GM23338 (cell line): ENCODE measurements around the gene ZNF592. TPM values are rescaled to one million over a fixed set of nuclear protein-coding genes. Genes with fewer than 3 reads are reported as not detected.

Source experiments
- ATAC-seq: fragments of 200-7000 bp; cut with Tn5 transposase; 3 replicates; pipeline ENCODE4 v1.9.1; 2020
- DNase-seq: peaks from one replicate; pipeline ENCODE4 v3.0.0-alpha.2; 2015; ENCODE audit warnings: low spot score
- H2AFZ ChIP-seq: fragments of 200-600 bp; sonication (generic); 2 replicates; pipeline ENCODE4 v1.8.0; 2016; ENCODE audit warnings: antibody characterized with exemption, mild to moderate bottlenecking, moderate library complexity
- H3F3A ChIP-seq: fragments of 200-600 bp; sonication (generic); replicated peaks from 2 replicates; pipeline ENCODE4 v1.8.0; 2017; ENCODE audit warnings: antibody characterized with exemption, mixed run types, low read depth
- H3K27ac ChIP-seq: fragments of 200-600 bp; sonication (generic); 2 replicates; pipeline ENCODE4 v1.6.1; 2016; ENCODE audit warnings: low read depth
- H3K27me3 ChIP-seq: fragments of 200-600 bp; sonication (generic); 2 replicates; pipeline ENCODE4 v1.8.0; 2016; ENCODE audit warnings: mild to moderate bottlenecking, mixed run types, moderate library complexity; ENCODE audit not compliant: insufficient read depth
- H3K36me3 ChIP-seq: fragments of 200-600 bp; sonication (generic); 2 replicates; pipeline ENCODE4 v1.8.0; 2016; ENCODE audit warnings: mild to moderate bottlenecking; ENCODE audit not compliant: insufficient read depth
- H3K4me1 ChIP-seq: fragments of 200-600 bp; sonication (generic); 2 replicates; pipeline ENCODE4 v1.8.0; 2016; ENCODE audit warnings: mild to moderate bottlenecking, moderate library complexity; ENCODE audit not compliant: insufficient read depth
- H3K4me2 ChIP-seq: fragments of 200-600 bp; sonication (generic); 2 replicates; pipeline ENCODE4 v1.7.1; 2017; ENCODE audit warnings: mixed run types
- H3K4me3 ChIP-seq: fragments of 200-600 bp; sonication (generic); 2 replicates; pipeline ENCODE4 v1.6.1; 2016; ENCODE audit warnings: mixed run types
- H3K79me2 ChIP-seq: fragments of 200-600 bp; sonication (generic); replicated peaks from 2 replicates; pipeline ENCODE4 v1.8.0; 2017; ENCODE audit warnings: mild to moderate bottlenecking; ENCODE audit not compliant: insufficient read depth
- H3K9me2 ChIP-seq: fragments of 200-600 bp; sonication (generic); 2 replicates; pipeline ENCODE4 v1.8.0; 2017; ENCODE audit not compliant: insufficient read depth
- H4K20me1 ChIP-seq: fragments of 200-600 bp; sonication (generic); replicated peaks from 2 replicates; pipeline ENCODE4 v1.8.0; 2017; ENCODE audit warnings: mild to moderate bottlenecking; ENCODE audit not compliant: insufficient read depth
- H3K27ac Mint-ChIP-seq: 2 replicates; pipeline ENCODE4 v1.8.0; 2020; ENCODE audit warnings: inconsistent platforms, mild to moderate bottlenecking, moderate library complexity, mixed read lengths
- H3K27me3 Mint-ChIP-seq: 3 replicates; pipeline ENCODE4 v1.8.0; 2022; ENCODE audit warnings: low read depth, mild to moderate bottlenecking, moderate library complexity, mixed read lengths, inconsistent platforms; ENCODE audit not compliant: insufficient read depth, poor library complexity
- H3K36me3 Mint-ChIP-seq: 3 replicates; pipeline ENCODE4 v1.8.0; 2021; ENCODE audit warnings: low read depth, mild to moderate bottlenecking, inconsistent platforms, moderate library complexity, mixed read lengths
- H3K4me1 Mint-ChIP-seq: 3 replicates; pipeline ENCODE4 v1.8.0; 2020; ENCODE audit warnings: mild to moderate bottlenecking, inconsistent platforms, mixed read lengths
- H3K4me3 Mint-ChIP-seq: 3 replicates; pipeline ENCODE4 v1.8.0; 2021; ENCODE audit warnings: moderate library complexity, mild to moderate bottlenecking, inconsistent platforms, mixed read lengths
- H3K9me3 Mint-ChIP-seq: 3 replicates; pipeline ENCODE4 v1.8.0; 2020; ENCODE audit warnings: moderate library complexity, mild to moderate bottlenecking, inconsistent platforms, mixed read lengths
- CREB1 ChIP-seq: fragments of 250-450 bp; sonication (Bioruptor Pico); IDR thresholded peaks from 2 replicates; pipeline ENCODE4 v1.5.0; 2020; ENCODE audit warnings: low read depth, mild to moderate bottlenecking, moderate library complexity
- CTCF ChIP-seq, 2 experiments: fragments of 200-600 bp in 1 of 2; sonication (generic) in 1 of 2; conservative IDR thresholded peaks; 2 replicates each; pipeline versions ENCODE4 v1.5.1 to v1.6.1; 2016 to 2017; ENCODE audit warnings: antibody characterized with exemption in 2 of 2, low read depth in 2 of 2, mild to moderate bottlenecking in 2 of 2, moderate library complexity in 1 of 2
- ETS1 ChIP-seq: IDR thresholded peaks from 2 replicates; pipeline ENCODE4 v1.6.1; 2016; ENCODE audit warnings: antibody characterized with exemption
- EZH2 ChIP-seq: fragments of 200-600 bp; sonication (generic); IDR thresholded peaks from one replicate; pipeline ENCODE4 v1.8.0; 2017; ENCODE audit warnings: antibody characterized with exemption, mild to moderate bottlenecking, low read depth; ENCODE audit not compliant: unreplicated experiment
- EZH2phosphoT487 ChIP-seq: fragments of 200-600 bp; sonication (generic); IDR thresholded peaks from one replicate; pipeline ENCODE4 v1.8.1; 2018; ENCODE audit warnings: antibody characterized with exemption; ENCODE audit not compliant: unreplicated experiment
- JUNB ChIP-seq: IDR thresholded peaks from one replicate; pipeline ENCODE4 v1.6.1; 2016; ENCODE audit warnings: antibody characterized with exemption; ENCODE audit not compliant: unreplicated experiment
- NANOG ChIP-seq: IDR thresholded peaks from 2 replicates; pipeline ENCODE4 v1.6.1; 2016; ENCODE audit warnings: antibody characterized with exemption, borderline replicate concordance
- POLR2AphosphoS5 ChIP-seq: IDR thresholded peaks from 2 replicates; pipeline ENCODE4 v1.6.1; 2016; ENCODE audit warnings: antibody characterized with exemption, low read depth
- REST ChIP-seq: IDR thresholded peaks from one replicate; pipeline ENCODE4 v1.6.1; 2018; ENCODE audit warnings: antibody characterized with exemption; ENCODE audit not compliant: unreplicated experiment
- STAT1 ChIP-seq: IDR thresholded peaks from one replicate; pipeline ENCODE4 v1.6.1; 2016; ENCODE audit warnings: antibody characterized with exemption; ENCODE audit not compliant: unreplicated experiment
- ZNF114 ChIP-seq: fragments of 250-450 bp; sonication (Bioruptor Pico); IDR thresholded peaks from 2 replicates; pipeline ENCODE4 v1.5.0; 2020; ENCODE audit warnings: mild to moderate bottlenecking, moderate library complexity
- ZNF331 ChIP-seq: fragments of 250-450 bp; sonication (Bioruptor Pico); IDR thresholded peaks from 2 replicates; pipeline ENCODE4 v1.5.0; 2020; ENCODE audit warnings: low read depth, mild to moderate bottlenecking, moderate library complexity
- ZNF462 ChIP-seq: fragments of 250-450 bp; sonication (Bioruptor Pico); IDR thresholded peaks from 2 replicates; pipeline ENCODE4 v1.5.0; 2020; ENCODE audit warnings: mild to moderate bottlenecking, moderate library complexity
- polyA plus RNA-seq: library from polyadenylated mRNA; unstranded; fragments of >200 nt; fragmentation: Nextera tagmentation; extraction: Ambion mirVana; gene quantifications from 2 replicates; pipeline ENCODE4 v1.2.1, GENCODE V29; 2016
- total RNA-seq: library from RNA; depleted of rRNA; stranded (reverse); fragments of >200 nt; shearing (Covaris generic); gene quantifications from 2 replicates; pipeline ENCODE4 v1.2.3, GENCODE V29; 2014

ZNF592 gene
- total and polyA plus RNA-seq, 2 experiments from 2014 or later = 4.4 to 21.4 TPM

- no peaks in the 10 kb centered on the region for H3K4me1 ChIP-seq
- no peak overlapping the region for H3K4me3 ChIP-seq
- H3K36me3 ChIP-seq = no peaks in the 10 kb centered on the region
- no peak for DNase-seq
- H3K9me3 Mint-ChIP-seq = no peaks in the 10 kb centered on the region
- no peak overlapping the region for H2AFZ ChIP-seq
- no peak overlapping the region for H3K4me2 ChIP-seq
- H3K4me1 Mint-ChIP-seq = no peaks in the 10 kb centered on the region
- H3K36me3 Mint-ChIP-seq = peaks cover 5% of the 10 kb centered on the region; the same call in 2 of the 3 replicates
- no peak overlapping the region for H3K27ac Mint-ChIP-seq
- peaks cover 76% of the 10 kb centered on the region for H4K20me1 ChIP-seq
- H3F3A ChIP-seq = no peaks in the 10 kb centered on the region
- H3K9me2 ChIP-seq = no peaks in the 10 kb centered on the region
- H3K79me2 ChIP-seq = peaks cover 100% of the 10 kb centered on the region
- TF ChIP-seq EZH2 (no peak), ZNF462 (CRISPR knock-in tag) (no peak), CTCF (conservative IDR thresholded peaks at IDR 0.05; ENCODE audit: low read depth in 2 of 2) (no peak), ZNF331 (CRISPR knock-in tag) (no peak), REST (no peak), STAT1 (no peak), CREB1 (CRISPR knock-in tag) (no peak), EZH2phosphoT487 (no peak), ETS1 (no peak), NANOG (no peak), POLR2AphosphoS5 (no peak), ZNF114 (no peak), JUNB (no peak)
- peaks cover 8% of the 10 kb centered on the region for H3K27me3 Mint-ChIP-seq
- H3K27me3 ChIP-seq = no peaks in the 10 kb centered on the region
- no peak overlapping the region for H3K4me3 Mint-ChIP-seq
- ATAC-seq = no peak
- H3K27ac ChIP-seq = no peak overlapping the region; the same call in 1 of the 2 replicates
Observed at GRCh38 chr15:84703808-84704207, 44.6 kb upstream of the ZNF592 start.
